Measurements from ENCODE around the gene TNFRSF17. TPM values are rescaled to one million over a fixed set of nuclear protein-coding genes. Genes with fewer than 3 reads are reported as not detected.

The TNFRSF17 gene
- total and polyA plus RNA-seq, 2 of the 13 experiments (the other 11 are each of a cell fraction or from before 2014, with no cell fraction given), result not detected

- TF ChIP-seq, protein P1, sequence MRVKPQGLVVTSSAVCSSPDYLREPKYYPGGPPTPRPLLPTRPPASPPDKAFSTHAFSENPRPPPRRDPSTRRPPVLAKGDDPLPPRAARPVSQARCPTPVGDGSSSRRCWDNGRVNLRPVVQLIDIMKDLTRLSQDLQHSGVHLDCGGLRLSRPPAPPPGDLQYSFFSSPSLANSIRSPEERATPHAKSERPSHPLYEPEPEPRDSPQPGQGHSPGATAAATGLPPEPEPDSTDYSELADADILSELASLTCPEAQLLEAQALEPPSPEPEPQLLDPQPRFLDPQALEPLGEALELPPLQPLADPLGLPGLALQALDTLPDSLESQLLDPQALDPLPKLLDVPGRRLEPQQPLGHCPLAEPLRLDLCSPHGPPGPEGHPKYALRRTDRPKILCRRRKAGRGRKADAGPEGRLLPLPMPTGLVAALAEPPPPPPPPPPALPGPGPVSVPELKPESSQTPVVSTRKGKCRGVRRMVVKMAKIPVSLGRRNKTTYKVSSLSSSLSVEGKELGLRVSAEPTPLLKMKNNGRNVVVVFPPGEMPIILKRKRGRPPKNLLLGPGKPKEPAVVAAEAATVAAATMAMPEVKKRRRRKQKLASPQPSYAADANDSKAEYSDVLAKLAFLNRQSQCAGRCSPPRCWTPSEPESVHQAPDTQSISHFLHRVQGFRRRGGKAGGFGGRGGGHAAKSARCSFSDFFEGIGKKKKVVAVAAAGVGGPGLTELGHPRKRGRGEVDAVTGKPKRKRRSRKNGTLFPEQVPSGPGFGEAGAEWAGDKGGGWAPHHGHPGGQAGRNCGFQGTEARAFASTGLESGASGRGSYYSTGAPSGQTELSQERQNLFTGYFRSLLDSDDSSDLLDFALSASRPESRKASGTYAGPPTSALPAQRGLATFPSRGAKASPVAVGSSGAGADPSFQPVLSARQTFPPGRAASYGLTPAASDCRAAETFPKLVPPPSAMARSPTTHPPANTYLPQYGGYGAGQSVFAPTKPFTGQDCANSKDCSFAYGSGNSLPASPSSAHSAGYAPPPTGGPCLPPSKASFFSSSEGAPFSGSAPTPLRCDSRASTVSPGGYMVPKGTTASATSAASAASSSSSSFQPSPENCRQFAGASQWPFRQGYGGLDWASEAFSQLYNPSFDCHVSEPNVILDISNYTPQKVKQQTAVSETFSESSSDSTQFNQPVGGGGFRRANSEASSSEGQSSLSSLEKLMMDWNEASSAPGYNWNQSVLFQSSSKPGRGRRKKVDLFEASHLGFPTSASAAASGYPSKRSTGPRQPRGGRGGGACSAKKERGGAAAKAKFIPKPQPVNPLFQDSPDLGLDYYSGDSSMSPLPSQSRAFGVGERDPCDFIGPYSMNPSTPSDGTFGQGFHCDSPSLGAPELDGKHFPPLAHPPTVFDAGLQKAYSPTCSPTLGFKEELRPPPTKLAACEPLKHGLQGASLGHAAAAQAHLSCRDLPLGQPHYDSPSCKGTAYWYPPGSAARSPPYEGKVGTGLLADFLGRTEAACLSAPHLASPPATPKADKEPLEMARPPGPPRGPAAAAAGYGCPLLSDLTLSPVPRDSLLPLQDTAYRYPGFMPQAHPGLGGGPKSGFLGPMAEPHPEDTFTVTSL (CRISPR knock-in tag; IDR thresholded peaks at IDR 0.05; ENCODE audit: borderline replicate concordance), result no peak
- TF ChIP-seq AGO2 (optimal IDR thresholded peaks at IDR 0.05; ENCODE audit: low read depth, low read length), result no peak
- TF ChIP-seq, protein P2, sequence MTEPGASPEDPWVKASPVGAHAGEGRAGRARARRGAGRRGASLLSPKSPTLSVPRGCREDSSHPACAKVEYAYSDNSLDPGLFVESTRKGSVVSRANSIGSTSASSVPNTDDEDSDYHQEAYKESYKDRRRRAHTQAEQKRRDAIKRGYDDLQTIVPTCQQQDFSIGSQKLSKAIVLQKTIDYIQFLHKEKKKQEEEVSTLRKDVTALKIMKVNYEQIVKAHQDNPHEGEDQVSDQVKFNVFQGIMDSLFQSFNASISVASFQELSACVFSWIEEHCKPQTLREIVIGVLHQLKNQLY (CRISPR knock-in tag; IDR thresholded peaks at IDR 0.05), result no peak
- 0 out of 2 replicates have a peak, but pooled peaks have one; percentile 35 for TF ChIP-seq ZNF280D (CRISPR knock-in tag; IDR thresholded peaks at IDR 0.05)
- no peak for TF ChIP-seq PCBP1 (IDR thresholded peaks at IDR 0.05; ENCODE audit: borderline replicate concordance, low read depth, low read length)
- TF ChIP-seq, protein P3, sequence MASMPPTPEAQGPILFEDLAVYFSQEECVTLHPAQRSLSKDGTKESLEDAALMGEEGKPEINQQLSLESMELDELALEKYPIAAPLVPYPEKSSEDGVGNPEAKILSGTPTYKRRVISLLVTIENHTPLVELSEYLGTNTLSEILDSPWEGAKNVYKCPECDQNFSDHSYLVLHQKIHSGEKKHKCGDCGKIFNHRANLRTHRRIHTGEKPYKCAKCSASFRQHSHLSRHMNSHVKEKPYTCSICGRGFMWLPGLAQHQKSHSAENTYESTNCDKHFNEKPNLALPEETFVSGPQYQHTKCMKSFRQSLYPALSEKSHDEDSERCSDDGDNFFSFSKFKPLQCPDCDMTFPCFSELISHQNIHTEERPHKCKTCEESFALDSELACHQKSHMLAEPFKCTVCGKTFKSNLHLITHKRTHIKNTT (CRISPR knock-in tag; IDR thresholded peaks at IDR 0.05), result no peak
- TF ChIP-seq ZFP90 (CRISPR knock-in tag; IDR thresholded peaks at IDR 0.05; ENCODE audit: borderline replicate concordance), result peak; percentile 62; the same call in 1 of the 2 replicates
- TF ChIP-seq ZNF614 (CRISPR knock-in tag; IDR thresholded peaks at IDR 0.05; ENCODE audit: borderline replicate concordance), result 0 out of 2 replicates have a peak, but pooled peaks have one; percentile 54
- TF ChIP-seq RFX5 (IDR thresholded peaks at IDR 0.05; ENCODE audit: low read depth, low read length), result no peak
- TF ChIP-seq ZNF235 (CRISPR knock-in tag; IDR thresholded peaks at IDR 0.05; ENCODE audit: borderline replicate concordance), result no peak
- no peak for TF ChIP-seq ZBTB8A (CRISPR knock-in tag; IDR thresholded peaks at IDR 0.05; ENCODE audit: borderline replicate concordance, low read depth)
- no peak for TF ChIP-seq ZNF468 (CRISPR knock-in tag; IDR thresholded peaks at IDR 0.05)
- TF ChIP-seq ERF (CRISPR knock-in tag; IDR thresholded peaks at IDR 0.05), result no peak
- no peak for TF ChIP-seq ATRX (CRISPR knock-in tag; IDR thresholded peaks at IDR 0.05; ENCODE audit: borderline replicate concordance)
- no peak for TF ChIP-seq ZNF709 (CRISPR knock-in tag; IDR thresholded peaks at IDR 0.05)
- TF ChIP-seq, protein P4, sequence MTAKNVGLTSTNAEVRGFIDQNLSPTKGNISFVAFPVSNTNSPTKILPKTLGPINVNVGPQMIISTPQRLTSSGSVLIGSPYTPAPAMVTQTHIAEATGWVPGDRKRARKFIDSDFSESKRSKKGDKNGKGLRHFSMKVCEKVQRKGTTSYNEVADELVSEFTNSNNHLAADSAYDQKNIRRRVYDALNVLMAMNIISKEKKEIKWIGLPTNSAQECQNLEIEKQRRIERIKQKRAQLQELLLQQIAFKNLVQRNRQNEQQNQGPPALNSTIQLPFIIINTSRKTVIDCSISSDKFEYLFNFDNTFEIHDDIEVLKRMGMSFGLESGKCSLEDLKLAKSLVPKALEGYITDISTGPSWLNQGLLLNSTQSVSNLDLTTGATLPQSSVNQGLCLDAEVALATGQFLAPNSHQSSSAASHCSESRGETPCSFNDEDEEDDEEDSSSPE (CRISPR knock-in tag; IDR thresholded peaks at IDR 0.05), result no peak
- 0 out of 2 replicates have a peak, but pooled peaks have one; percentile 43 for TF ChIP-seq ZNF619 (CRISPR knock-in tag; IDR thresholded peaks at IDR 0.05)
Observed at GRCh38 chr16:11972128-11972527, 7.1 kb downstream of the TNFRSF17 start (continued).

All from HepG2 (cell line).